Progenitor cell of endocrine pancreas (in vitro differentiated cells): ENCODE data around the gene ADGRD2. TPM values are rescaled to one million over a fixed set of nuclear protein-coding genes. Genes with fewer than 3 reads are reported as not detected.

Source experiments
- DNase-seq: peaks from one replicate; pipeline ENCODE4 v3.0.0; 2021; ENCODE audit warnings: low spot score; ENCODE audit not compliant: unreplicated experiment
- H3K27ac Mint-ChIP-seq: 2 replicates; pipeline ENCODE4 v1.8.0; 2021; ENCODE audit warnings: mild to moderate bottlenecking, moderate library complexity, mixed read lengths
- H3K27me3 Mint-ChIP-seq: 2 replicates; pipeline ENCODE4 v1.8.0; 2021; ENCODE audit warnings: mixed read lengths
- H3K36me3 Mint-ChIP-seq: 2 replicates; pipeline ENCODE4 v1.8.0; 2022; ENCODE audit warnings: mixed read lengths; ENCODE audit not compliant: insufficient read depth
- H3K4me1 Mint-ChIP-seq: 2 replicates; pipeline ENCODE4 v1.8.0; 2021; ENCODE audit warnings: low read depth, mixed read lengths
- H3K4me3 Mint-ChIP-seq: 2 replicates; pipeline ENCODE4 v1.8.0; 2021; ENCODE audit warnings: low read depth, mild to moderate bottlenecking, moderate library complexity, mixed read lengths
- H3K9me3 Mint-ChIP-seq: 2 replicates; pipeline ENCODE4 v1.8.0; 2021; ENCODE audit warnings: low read depth, mixed read lengths
- total RNA-seq: library from RNA; stranded (reverse); gene quantifications from 2 replicates; pipeline ENCODE4 v1.2.1, GENCODE V29; 2021
- TF ChIP-seq, protein P1 (sequence below): fragments of 200-600 bp; sonication (generic); IDR thresholded peaks from one replicate; pipeline ENCODE4 v1.5.0; 2021; ENCODE audit warnings: antibody characterized with exemption, mild to moderate bottlenecking; ENCODE audit not compliant: unreplicated experiment

Gene ADGRD2
- total RNA-seq, 1 donor from 2014 or later: not detected

DNA sequence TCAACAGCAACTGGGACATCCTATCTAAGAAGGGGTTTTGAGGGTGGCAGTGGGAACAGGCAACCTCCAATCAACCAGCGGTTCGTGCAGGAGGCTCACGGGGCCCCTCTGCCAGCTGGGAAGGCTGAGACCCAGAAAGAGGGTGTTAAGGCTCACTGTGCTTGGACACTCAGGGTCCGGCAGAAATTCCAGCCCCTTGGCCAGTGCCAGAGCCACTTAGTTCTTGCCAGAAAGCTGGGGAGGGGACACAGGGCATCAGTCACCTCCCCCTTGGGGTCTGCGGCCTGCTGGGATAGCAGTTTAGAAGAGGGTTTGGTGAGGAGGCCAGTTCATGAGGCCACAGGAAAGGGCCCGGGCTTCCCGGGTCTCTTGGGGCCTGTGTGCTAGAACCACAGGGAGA, 20.5 kb downstream of the ADGRD2 start:
- Mint-ChIP-seq H3K36me3 (no peaks in the 10 kb centered on the region), H3K9me3 (no peaks in the 10 kb centered on the region), H3K4me3 (no peak overlapping the region), H3K27me3 (peaks cover 11% of the 10 kb centered on the region), H3K27ac (no peak overlapping the region), H3K4me1 (no peaks in the 10 kb centered on the region)
- TF ChIP-seq, protein P1, sequence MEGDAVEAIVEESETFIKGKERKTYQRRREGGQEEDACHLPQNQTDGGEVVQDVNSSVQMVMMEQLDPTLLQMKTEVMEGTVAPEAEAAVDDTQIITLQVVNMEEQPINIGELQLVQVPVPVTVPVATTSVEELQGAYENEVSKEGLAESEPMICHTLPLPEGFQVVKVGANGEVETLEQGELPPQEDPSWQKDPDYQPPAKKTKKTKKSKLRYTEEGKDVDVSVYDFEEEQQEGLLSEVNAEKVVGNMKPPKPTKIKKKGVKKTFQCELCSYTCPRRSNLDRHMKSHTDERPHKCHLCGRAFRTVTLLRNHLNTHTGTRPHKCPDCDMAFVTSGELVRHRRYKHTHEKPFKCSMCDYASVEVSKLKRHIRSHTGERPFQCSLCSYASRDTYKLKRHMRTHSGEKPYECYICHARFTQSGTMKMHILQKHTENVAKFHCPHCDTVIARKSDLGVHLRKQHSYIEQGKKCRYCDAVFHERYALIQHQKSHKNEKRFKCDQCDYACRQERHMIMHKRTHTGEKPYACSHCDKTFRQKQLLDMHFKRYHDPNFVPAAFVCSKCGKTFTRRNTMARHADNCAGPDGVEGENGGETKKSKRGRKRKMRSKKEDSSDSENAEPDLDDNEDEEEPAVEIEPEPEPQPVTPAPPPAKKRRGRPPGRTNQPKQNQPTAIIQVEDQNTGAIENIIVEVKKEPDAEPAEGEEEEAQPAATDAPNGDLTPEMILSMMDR: no peak
- DNase-seq: no peak

DNA sequence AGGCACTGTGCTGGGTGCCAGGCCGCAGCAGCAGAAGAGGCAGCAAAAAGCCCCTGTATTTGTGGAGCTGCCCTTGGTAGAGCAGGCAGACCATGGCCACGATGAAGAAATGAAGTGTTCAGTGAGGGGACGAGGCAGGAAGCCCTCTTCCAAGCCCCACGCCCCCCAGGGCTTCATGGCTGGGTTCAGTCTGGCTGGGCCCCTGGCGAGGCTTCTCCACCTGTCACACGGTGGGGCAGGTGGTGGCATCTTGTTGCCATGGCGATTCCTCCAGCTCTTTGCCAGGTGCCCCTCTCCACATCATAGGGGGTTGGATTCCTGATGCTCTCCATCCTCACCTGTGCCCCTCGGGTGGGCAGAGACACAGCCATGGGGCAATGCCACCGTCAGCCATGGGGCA, 21.5 kb downstream of the ADGRD2 start:
- Mint-ChIP-seq H3K36me3 (no peaks in the 10 kb centered on the region), H3K9me3 (no peaks in the 10 kb centered on the region), H3K4me3 (no peak overlapping the region), H3K27ac (peak overlapping the region; percentile 62), H3K4me1 (no peaks in the 10 kb centered on the region), H3K27me3 (peaks cover 14% of the 10 kb centered on the region)
- TF ChIP-seq, protein P1: no peak
- DNase-seq: no peak

DNA sequence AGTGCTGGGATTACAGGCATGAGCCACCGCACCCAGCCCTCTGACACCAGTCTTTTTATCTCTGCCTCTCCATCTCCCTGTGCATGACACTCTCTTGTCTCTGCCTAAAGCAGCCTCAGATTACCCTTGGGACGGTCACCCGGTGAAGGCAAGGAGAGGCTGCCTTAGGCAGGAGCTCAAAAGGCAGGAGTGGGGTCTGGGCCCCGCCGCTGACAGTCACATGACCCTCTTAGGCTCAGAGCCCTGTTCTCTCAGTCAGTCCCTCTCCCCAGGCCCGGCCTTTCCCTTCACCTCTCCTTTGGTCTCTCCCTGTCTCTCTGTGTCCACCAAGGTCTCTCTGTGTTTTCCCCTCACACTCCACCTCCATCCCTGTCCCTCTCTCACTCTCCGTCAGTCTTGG, 22.5 kb downstream of the ADGRD2 start:
- H3K36me3 Mint-ChIP-seq: no peaks in the 10 kb centered on the region
- H3K4me3 Mint-ChIP-seq: no peak overlapping the region
- H3K9me3 Mint-ChIP-seq: no peaks in the 10 kb centered on the region
- H3K27me3 Mint-ChIP-seq: peaks cover 14% of the 10 kb centered on the region
- H3K27ac Mint-ChIP-seq: no peak overlapping the region
- no peak for DNase-seq
- no peaks in the 10 kb centered on the region for H3K4me1 Mint-ChIP-seq
- TF ChIP-seq, protein P1: no peak

DNA sequence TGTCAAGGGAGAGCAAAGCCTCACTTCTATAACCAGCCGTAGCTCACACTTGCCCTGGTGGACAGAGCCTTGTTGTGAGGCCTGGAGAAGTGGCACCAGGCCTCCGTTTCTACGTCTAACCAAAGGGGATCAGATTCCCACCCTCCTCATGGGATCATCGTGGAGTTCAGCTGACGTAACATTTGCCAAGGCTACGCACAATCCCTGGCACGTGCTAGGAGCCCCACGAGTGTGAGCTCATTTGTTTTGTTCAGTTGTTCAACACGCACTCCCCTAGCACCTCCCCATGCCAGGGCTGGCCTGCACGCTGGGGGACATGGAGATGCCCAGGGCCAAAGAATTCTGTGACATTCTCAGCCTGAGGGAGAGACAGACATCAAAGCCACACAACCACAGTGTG, 23.1 kb downstream of the ADGRD2 start:
- no peak overlapping the region for H3K27ac Mint-ChIP-seq
- TF ChIP-seq, protein P1: no peak

DNA sequence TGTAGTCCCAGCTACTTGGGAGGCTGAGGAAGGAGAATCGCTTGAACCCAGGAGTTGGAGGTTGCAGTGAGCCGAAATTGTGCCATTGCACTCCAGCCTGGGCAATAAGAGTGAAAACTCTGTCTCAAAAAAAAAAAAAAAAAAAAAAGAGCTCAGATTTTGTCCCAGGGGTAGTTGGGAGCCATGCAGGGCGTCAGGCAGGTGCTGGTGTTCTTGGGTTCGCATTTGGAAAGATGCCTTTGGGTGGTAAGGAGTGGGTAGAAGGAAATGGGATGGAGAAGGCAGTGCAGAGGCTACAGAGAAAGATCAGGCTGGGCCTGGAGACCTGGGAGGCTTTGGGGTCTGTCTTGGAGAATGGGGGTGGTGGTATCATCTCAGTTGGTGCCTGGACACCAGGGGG, 23.9 kb downstream of the ADGRD2 start:
- Mint-ChIP-seq H3K27ac (no peak overlapping the region), H3K4me1 (peaks cover 1% of the 10 kb centered on the region), H3K27me3 (peaks cover 19% of the 10 kb centered on the region), H3K36me3 (no peaks in the 10 kb centered on the region), H3K4me3 (no peak overlapping the region), H3K9me3 (no peaks in the 10 kb centered on the region)
- TF ChIP-seq, protein P1: no peak
- no peak for DNase-seq

More for the DNA sequence above, 23.1 kb downstream of the ADGRD2 start:
- H3K9me3 Mint-ChIP-seq: no peaks in the 10 kb centered on the region
- H3K36me3 Mint-ChIP-seq: no peaks in the 10 kb centered on the region
- peaks cover 16% of the 10 kb centered on the region for H3K27me3 Mint-ChIP-seq
- no peak overlapping the region for H3K4me3 Mint-ChIP-seq
- H3K4me1 Mint-ChIP-seq: peaks cover under 1% of the 10 kb centered on the region
- DNase-seq: no peak
